ENCODE data around the gene ADARB2. TPM values are rescaled to one million over a fixed set of nuclear protein-coding genes. Genes with fewer than 3 reads are reported as not detected.

Gene ADARB2
- total and polyA plus RNA-seq, 4 donors, result 0.55 to 0.70 (median 0.59) TPM; not detected in 1

- H3K4me3 ChIP-seq (ENCODE audit: low read depth in 1 of 3, low read length in 3 of 3), result no peak overlapping the region
- peak; percentile 19 for DNase-seq (ENCODE audit: low spot score)
- peaks cover 0 to 3% (median 0%) of the 10 kb centered on the region in 4 donors for H3K9me3 ChIP-seq (ENCODE audit: control insufficient read depth in 4 of 4, low read length in 3 of 4)
- no peak overlapping the region for H3K9ac ChIP-seq (ENCODE audit: low read depth in 1 of 2, low read length in 2 of 2)
- WGBS, result 96% methylated on average over 3 of the region's 3 CpGs
- H3K27ac ChIP-seq (ENCODE audit: low read depth in 1 of 2, low read length in 2 of 2), result no peak overlapping the region
- no peaks in the 10 kb centered on the region for H3K4me1 ChIP-seq (ENCODE audit: control insufficient read depth in 4 of 4, insufficient read depth in 4 of 4, low read length in 3 of 4)
- H3K27me3 ChIP-seq (ENCODE audit: control insufficient read depth in 4 of 4, insufficient read depth in 4 of 4, low read length in 3 of 4), result no peaks in the 10 kb centered on the region
- TF ChIP-seq ZBTB33 (IDR thresholded peaks at IDR 0.05), result no peak
- TF ChIP-seq SP1 (IDR thresholded peaks at IDR 0.05), result no peak
- no peak for TF ChIP-seq FOXA1 (IDR thresholded peaks at IDR 0.05)
- peaks cover 15 to 30% (median 20%) of the 10 kb centered on the region in 4 donors for H3K36me3 ChIP-seq (ENCODE audit: control insufficient read depth in 4 of 4, insufficient read depth in 3 of 4, low read depth in 1 of 4, low read length in 3 of 4)
These were observed 603.8 kb downstream of the ADARB2 start for GRCh38 chr10:1133495-1134045.

- no peak overlapping the region for H3K27ac ChIP-seq (ENCODE audit: low read depth in 1 of 2, low read length in 2 of 2)
- peak; percentile 22 for DNase-seq (ENCODE audit: low spot score)
- H3K4me1 ChIP-seq (ENCODE audit: control insufficient read depth in 4 of 4, insufficient read depth in 4 of 4, low read length in 3 of 4), result no peaks in the 10 kb centered on the region
These were observed 604.7 kb downstream of the ADARB2 start for GRCh38 chr10:1132584-1132983.

GRCh38 chr10:1130995-1131790, 606.1 kb downstream of the ADARB2 start:
- Histone ChIP-seq H3K4me3 (ENCODE audit: low read depth in 1 of 3, low read length in 3 of 3) (no peak overlapping the region), H3K9me3 (ENCODE audit: control insufficient read depth in 4 of 4, low read length in 3 of 4) (no peaks in the 10 kb centered on the region), H3K36me3 (ENCODE audit: control insufficient read depth in 4 of 4, insufficient read depth in 3 of 4, low read depth in 1 of 4, low read length in 3 of 4) (peaks cover 20 to 46% (median 25%) of the 10 kb centered on the region in 4 donors), H3K4me1 (ENCODE audit: control insufficient read depth in 4 of 4, insufficient read depth in 4 of 4, low read length in 3 of 4) (no peaks in the 10 kb centered on the region), H3K27ac (ENCODE audit: low read depth in 1 of 2, low read length in 2 of 2) (no peak overlapping the region), H3K27me3 (ENCODE audit: control insufficient read depth in 4 of 4, insufficient read depth in 4 of 4, low read length in 3 of 4) (no peaks in the 10 kb centered on the region), H3K9ac (ENCODE audit: low read depth in 1 of 2, low read length in 2 of 2) (no peak overlapping the region)
- peak; percentile 24 for DNase-seq (ENCODE audit: low spot score)
- 97% methylated on average over 12 of the region's 12 CpGs for WGBS
- TF ChIP-seq GABPA (IDR thresholded peaks at IDR 0.05 in 1 of 2, conservative IDR thresholded peaks at IDR 0.05 in 1 of 2) (no peak), SP1 (IDR thresholded peaks at IDR 0.05) (no peak), TAF1 (conservative IDR thresholded peaks at IDR 0.05) (no peak), FOXA1 (IDR thresholded peaks at IDR 0.05) (no peak), YY1 (IDR thresholded peaks at IDR 0.05) (no peak)

More at GRCh38 chr10:1132584-1132983, 604.7 kb downstream of the ADARB2 start:
- WGBS, result 88% methylated on average over 10 of the region's 10 CpGs
- H3K4me3 ChIP-seq (ENCODE audit: low read depth in 1 of 3, low read length in 3 of 3), result no peak overlapping the region
- H3K9ac ChIP-seq (ENCODE audit: low read depth in 1 of 2, low read length in 2 of 2), result no peak overlapping the region
- no peaks in the 10 kb centered on the region for H3K27me3 ChIP-seq (ENCODE audit: control insufficient read depth in 4 of 4, insufficient read depth in 4 of 4, low read length in 3 of 4)
- H3K36me3 ChIP-seq (ENCODE audit: control insufficient read depth in 4 of 4, insufficient read depth in 3 of 4, low read depth in 1 of 4, low read length in 3 of 4), result peaks cover 15 to 35% (median 21%) of the 10 kb centered on the region in 4 donors
- TF ChIP-seq TAF1 (conservative IDR thresholded peaks at IDR 0.05) (no peak), HNF4G (IDR thresholded peaks at IDR 0.05) (no peak), RXRA (IDR thresholded peaks at IDR 0.05) (no peak), ATF3 (IDR thresholded peaks at IDR 0.05) (no peak), RAD21 (IDR thresholded peaks at IDR 0.05) (no peak), ZBTB33 (IDR thresholded peaks at IDR 0.05) (no peak), GABPA (IDR thresholded peaks at IDR 0.05 in 1 of 2, conservative IDR thresholded peaks at IDR 0.05 in 1 of 2) (no peak), FOXA1 (IDR thresholded peaks at IDR 0.05) (no peak), HNF4A (conservative IDR thresholded peaks at IDR 0.05) (no peak), JUND (IDR thresholded peaks at IDR 0.05) (no peak), NR2F2 (IDR thresholded peaks at IDR 0.05) (no peak), YY1 (IDR thresholded peaks at IDR 0.05) (no peak)
- H3K9me3 ChIP-seq (ENCODE audit: control insufficient read depth in 4 of 4, low read length in 3 of 4), result no peaks in the 10 kb centered on the region
